DMS 273 (cell line): ENCODE measurements around the gene SLC4A7.
"Not testable (repeated sequence)": the region's sequence is repeated elsewhere in the genome, so short reads cannot be mapped to it uniquely, and the experiment has no call there.

ENCODE experiments used
- DNase-seq: peaks from one replicate; lab custom pipeline; 2025; ENCODE audit not compliant: unreplicated experiment; lab: John Stamatoyannopoulos, UW

Gene SLC4A7

GRCh38 chr3:27366062-27366591 lies 118.1 kb downstream of the SLC4A7 start:
- no peak for DNase-seq

- DNase-seq = peak; percentile 80
Measured at GRCh38 chr3:27360113-27361078, 123.8 kb downstream of the SLC4A7 start.

- no peak for DNase-seq
Measured at GRCh38 chr3:27358372-27358771, 125.8 kb downstream of the SLC4A7 start.

- DNase-seq = peak; percentile 75
Measured at GRCh38 chr3:27357665-27358258, 126.4 kb downstream of the SLC4A7 start.

- no peak for DNase-seq
Measured at GRCh38 chr3:27356976-27357375, 127.2 kb downstream of the SLC4A7 start.

- DNase-seq = peak; percentile 2
Measured at GRCh38 chr3:27354588-27355203, 129.5 kb downstream of the SLC4A7 start.

- no peak for DNase-seq
Measured at GRCh38 chr3:27354161-27354560, 130.0 kb downstream of the SLC4A7 start.

GRCh38 chr3:27353221-27353620 lies 131.0 kb downstream of the SLC4A7 start:
- DNase-seq = no peak

- DNase-seq = no peak
Measured at GRCh38 chr3:27352047-27352446, 132.1 kb downstream of the SLC4A7 start.

GRCh38 chr3:27349832-27350231 lies 134.4 kb downstream of the SLC4A7 start:
- DNase-seq = no peak

- DNase-seq = no peak
Measured at GRCh38 chr3:27345959-27346865, 138.0 kb downstream of the SLC4A7 start.

- DNase-seq = no peak
Measured at GRCh38 chr3:27345493-27345892, 138.7 kb downstream of the SLC4A7 start.

- DNase-seq = no peak
Measured at GRCh38 chr3:27345045-27345444, 139.1 kb downstream of the SLC4A7 start.

GRCh38 chr3:27344192-27344591 lies 140.0 kb downstream of the SLC4A7 start:
- no peak for DNase-seq

- DNase-seq = no peak
Measured at GRCh38 chr3:27342267-27342666, 141.9 kb downstream of the SLC4A7 start.

- DNase-seq = no peak
Measured at GRCh38 chr3:27340534-27340933, 143.7 kb downstream of the SLC4A7 start.

- no peak for DNase-seq
Measured at GRCh38 chr3:27335571-27335970, 148.6 kb downstream of the SLC4A7 start.

GRCh38 chr3:27333843-27334242 lies 150.3 kb downstream of the SLC4A7 start:
- no peak for DNase-seq

GRCh38 chr3:27328982-27329762 lies 155.0 kb downstream of the SLC4A7 start:
- not testable (repeated sequence) for DNase-seq
